KOPT-K1 (cell line): ENCODE data around the gene NFILZ.
"Not testable (repeated sequence)": the region's sequence is repeated elsewhere in the genome, so short reads cannot be mapped to it uniquely, and the experiment has no call there.

Source experiments
- H3K27ac ChIP-seq: fragments of 200-600 bp; sonication (generic); 2 replicates; pipeline ENCODE4 v1.5.1; 2016; ENCODE audit warnings: antibody characterized with exemption, mild to moderate bottlenecking, low read depth, low read length; ENCODE audit not compliant: poor library complexity, severe bottlenecking
- H3K36me3 ChIP-seq: fragments of 200-600 bp; sonication (generic); 2 replicates; pipeline ENCODE4 v1.5.1; 2017; ENCODE audit warnings: antibody characterized with exemption, mild to moderate bottlenecking, low read length, moderate library complexity; ENCODE audit not compliant: insufficient read depth
- H3K9me3 ChIP-seq: fragments of 200-600 bp; sonication (generic); 2 replicates; pipeline ENCODE4 v1.5.1; 2017; ENCODE audit warnings: antibody characterized with exemption, low read length, mild to moderate bottlenecking; ENCODE audit not compliant: insufficient read depth, poor library complexity, severe bottlenecking

Gene NFILZ

DNA sequence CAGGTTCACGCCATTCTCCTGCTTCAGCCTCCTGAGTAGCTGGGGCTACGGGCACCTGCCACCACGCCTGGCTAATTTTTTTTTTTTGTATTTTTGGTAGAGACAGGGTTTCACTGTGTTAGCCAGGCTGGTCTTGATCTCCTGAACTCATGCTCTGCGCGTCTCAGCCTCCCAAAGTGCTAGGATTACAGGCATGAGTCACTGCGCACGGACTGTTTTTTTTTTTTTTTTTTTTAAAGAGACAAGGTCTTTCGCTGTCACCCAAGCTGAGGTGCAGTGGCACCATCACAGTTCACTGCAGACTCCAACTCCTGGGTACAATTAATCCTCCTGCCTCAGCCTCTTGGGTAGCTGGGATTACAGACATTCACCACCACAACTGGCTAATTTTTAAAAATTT, 11.7 kb upstream of the NFILZ start:
- no peak overlapping the region for H3K27ac ChIP-seq
- no peaks in the 10 kb centered on the region for H3K36me3 ChIP-seq
- no peaks in the 10 kb centered on the region for H3K9me3 ChIP-seq

GRCh38 chr19:8622886-8623285, 7.5 kb upstream of the NFILZ start:
- H3K36me3 ChIP-seq, H3K9me3 ChIP-seq, H3K27ac ChIP-seq: not testable (repeated sequence)

DNA sequence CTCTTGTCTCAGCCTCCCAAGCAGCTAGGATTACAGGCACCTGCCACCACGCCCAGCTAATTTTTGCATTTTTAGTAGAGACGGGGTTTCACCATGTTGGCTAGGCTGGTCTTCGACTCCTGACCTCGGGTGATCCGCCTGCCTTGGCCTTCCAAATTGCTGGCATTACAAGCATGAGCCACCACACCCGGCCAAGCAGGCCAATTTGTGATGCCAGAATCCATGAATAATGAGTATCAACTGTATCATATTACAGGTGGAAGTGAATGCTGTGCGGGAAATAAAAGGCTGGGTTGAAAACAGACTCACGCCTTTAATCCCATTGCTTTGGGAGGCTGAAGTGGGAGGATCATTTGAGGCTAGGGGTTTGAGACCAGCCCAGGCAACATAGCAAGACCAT, 3.6 kb upstream of the NFILZ start:
- Histone ChIP-seq H3K27ac (no peak overlapping the region), H3K9me3 (no peaks in the 10 kb centered on the region), H3K36me3 (no peaks in the 10 kb centered on the region)

DNA sequence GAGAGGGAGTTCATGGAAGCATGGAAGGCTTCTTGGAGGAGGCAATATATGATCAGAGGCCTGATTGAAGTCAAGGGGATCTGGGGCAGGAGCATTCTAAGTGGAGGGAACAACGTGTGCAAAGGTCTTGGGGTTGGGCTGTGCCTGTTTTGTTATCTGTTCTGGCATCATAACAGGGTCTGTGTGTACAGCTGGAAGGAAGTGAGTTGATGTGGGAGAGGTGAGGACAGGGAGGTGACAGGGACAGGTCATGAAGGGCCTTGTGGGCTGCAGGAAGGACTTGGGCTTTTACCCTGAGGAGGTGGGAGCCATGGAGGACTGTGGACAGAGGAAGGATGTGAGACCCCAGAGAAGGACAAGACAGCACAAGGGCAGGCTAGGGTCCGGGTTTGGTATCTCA, 1.2 kb upstream of the NFILZ start:
- H3K9me3 ChIP-seq = no peaks in the 10 kb centered on the region
- H3K27ac ChIP-seq = no peak overlapping the region
- H3K36me3 ChIP-seq = no peaks in the 10 kb centered on the region

- no peaks in the 10 kb centered on the region for H3K36me3 ChIP-seq
- no peaks in the 10 kb centered on the region for H3K9me3 ChIP-seq
- H3K27ac ChIP-seq = no peak overlapping the region
Measured at GRCh38 chr19:8630796-8631424, 477 bp downstream of the NFILZ start.

DNA sequence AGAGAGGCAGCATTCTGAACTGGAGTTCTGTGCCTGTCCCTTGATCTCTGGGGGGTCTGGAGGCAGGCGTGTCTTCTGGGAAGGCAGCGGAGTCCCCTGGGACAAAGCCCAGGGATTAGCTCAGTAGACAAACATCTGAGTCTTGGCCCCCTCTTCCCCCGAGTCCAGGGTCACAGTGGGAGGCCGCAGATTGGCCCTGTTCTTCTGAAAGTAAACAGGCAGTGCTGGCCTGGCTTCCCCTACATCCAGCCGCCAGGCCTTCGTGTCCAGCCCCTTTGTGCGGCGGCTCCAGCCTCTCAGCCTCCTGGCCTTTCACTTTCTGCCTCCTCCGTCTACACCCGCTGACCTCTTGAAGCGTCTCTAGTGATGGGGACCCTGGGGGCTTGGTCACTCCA, 989 bp downstream of the NFILZ start:
- Histone ChIP-seq H3K36me3 (no peaks in the 10 kb centered on the region), H3K9me3 (no peaks in the 10 kb centered on the region), H3K27ac (no peak overlapping the region)

DNA sequence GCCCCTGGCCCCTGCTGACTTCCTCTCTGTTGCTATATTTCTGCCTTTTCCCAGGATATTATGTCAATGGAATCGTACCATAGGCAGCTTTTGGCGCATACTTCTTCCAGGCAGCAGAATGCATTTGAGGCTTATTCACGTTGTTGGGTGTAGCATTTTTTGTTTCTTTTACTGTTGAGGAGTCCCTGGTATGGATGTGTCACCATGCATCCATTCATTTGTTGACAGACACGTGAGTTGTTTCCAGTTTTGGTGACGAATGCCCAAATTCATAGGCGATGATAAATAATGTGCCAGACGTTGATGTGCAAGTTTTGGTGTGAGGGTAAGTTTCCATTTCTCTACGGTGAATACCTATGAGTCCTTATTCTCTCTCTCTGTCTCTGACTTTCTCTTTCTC, 5.0 kb downstream of the NFILZ start:
- H3K27ac ChIP-seq = no peak overlapping the region
- H3K36me3 ChIP-seq = no peaks in the 10 kb centered on the region
- no peaks in the 10 kb centered on the region for H3K9me3 ChIP-seq

DNA sequence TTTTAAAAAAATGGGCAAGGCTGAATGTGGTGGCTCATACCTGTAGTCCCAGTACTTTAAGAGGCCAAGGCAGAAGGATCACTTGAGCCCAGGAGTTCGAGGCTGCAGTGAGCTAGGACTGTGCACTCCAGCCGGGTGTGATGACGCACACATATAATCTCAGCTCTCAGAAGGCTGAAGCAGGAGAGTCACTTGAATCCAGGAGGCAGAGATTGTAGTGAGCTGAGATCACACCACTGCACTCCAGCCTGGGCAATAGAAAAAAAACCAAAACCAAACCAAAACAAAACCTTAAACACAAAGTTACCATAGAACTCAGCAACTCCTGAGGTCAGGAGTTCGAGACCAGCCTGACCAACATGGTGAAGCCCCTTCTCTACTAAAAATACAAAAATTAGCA, 6.6 kb downstream of the NFILZ start:
- not testable (repeated sequence) for H3K36me3 ChIP-seq, H3K27ac ChIP-seq, H3K9me3 ChIP-seq

- H3K27ac ChIP-seq = no peak overlapping the region
- H3K9me3 ChIP-seq = peaks cover 5% of the 10 kb centered on the region
- H3K36me3 ChIP-seq = no peaks in the 10 kb centered on the region
Measured at GRCh38 chr19:8638078-8638619, 7.7 kb downstream of the NFILZ start.

DNA sequence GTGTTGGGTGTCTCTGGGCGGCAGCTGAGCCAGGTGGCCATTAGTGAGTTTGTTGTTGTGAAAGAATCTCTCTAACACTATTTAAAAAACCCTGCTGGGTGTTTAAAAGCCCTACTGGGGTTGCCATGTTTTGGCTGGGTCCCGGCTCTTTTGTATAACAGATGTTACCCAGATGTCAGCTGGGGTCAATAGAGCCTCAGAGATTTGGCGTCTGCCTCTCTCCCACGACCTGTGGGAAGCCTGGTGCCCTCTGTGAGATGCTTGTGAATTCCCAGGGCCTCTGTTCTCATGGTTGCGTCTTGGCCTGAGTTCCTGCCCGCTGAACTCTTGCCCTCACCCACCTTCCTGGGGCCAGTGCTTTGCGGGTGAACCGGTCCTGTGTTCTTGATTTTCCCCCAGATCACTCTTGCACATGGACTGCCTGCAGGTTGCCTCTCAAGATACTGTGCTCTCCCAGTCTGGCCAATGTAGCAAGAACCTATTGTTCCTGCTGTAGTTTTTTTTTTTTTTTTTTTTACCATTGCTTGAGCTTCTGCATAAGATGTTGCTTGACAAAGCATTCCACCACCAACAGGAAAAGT, 9.5 kb downstream of the NFILZ start:
- Histone ChIP-seq H3K36me3 (no peaks in the 10 kb centered on the region), H3K27ac (no peak overlapping the region), H3K9me3 (peaks cover 5% of the 10 kb centered on the region)

DNA sequence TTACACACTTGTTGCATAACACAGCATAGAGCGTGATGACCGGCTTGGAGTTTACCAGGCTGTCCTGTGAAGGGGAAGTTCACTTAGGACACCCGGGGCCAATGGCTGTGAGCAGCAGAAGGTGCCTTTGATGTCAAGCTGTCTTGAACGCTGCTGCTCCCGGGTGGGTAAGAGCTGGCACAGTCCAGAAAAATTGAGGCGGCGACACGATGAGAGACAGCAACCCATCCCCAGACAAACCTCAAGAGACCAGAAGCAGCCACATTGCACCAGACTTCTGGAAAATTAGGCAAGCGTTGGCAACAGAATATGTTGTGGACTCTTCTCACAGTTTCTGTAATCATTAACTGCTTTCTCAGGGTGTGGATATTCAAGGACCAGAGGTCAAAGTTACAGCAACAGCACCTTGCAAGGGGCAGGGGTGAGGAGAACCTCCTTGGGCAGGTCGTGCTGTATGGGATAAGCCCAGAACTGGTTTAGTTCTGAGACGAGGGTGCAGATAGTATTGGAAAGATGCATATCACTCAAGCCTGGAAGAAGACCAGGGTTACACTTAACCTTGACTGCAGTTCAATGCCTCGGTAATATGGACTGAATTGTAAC, 10.1 kb downstream of the NFILZ start:
- Histone ChIP-seq H3K9me3 (peaks cover 5% of the 10 kb centered on the region), H3K27ac (no peak overlapping the region), H3K36me3 (no peaks in the 10 kb centered on the region)

GRCh38 chr19:8641221-8641907, 10.9 kb downstream of the NFILZ start:
- H3K27ac ChIP-seq = no peak overlapping the region
- H3K9me3 ChIP-seq = peaks cover 5% of the 10 kb centered on the region
- no peaks in the 10 kb centered on the region for H3K36me3 ChIP-seq

DNA sequence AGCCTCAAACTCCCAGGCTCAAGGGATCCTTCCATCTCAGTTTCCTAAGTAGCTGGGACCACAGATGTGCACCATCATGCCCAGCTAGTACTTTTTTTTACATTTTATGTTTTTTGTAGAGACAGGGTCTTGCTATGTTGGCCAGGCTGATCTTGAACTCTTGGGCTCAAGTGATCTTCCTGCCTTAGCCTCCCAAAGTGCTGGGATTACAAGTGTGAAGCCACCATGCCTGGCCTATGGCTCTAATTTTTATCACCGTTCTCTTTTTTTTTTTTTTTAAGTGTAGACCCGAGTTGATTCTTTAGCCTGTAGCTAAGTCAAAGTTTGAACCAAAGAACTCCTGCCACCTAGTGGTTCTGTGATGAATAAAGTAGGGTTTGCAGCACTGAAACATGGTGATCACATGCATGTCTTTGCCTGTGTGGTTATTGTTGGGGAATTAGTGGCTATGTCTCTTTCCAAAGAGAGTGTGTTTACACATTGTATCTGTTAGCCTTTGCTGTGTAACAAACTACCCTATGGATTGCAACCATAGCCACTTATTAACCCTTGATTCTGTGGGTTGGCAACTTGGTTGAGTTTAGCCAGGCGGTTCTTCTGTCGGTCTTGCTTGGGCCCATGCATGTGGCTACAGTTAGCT, 11.6 kb downstream of the NFILZ start:
- Histone ChIP-seq H3K36me3 (no peaks in the 10 kb centered on the region), H3K9me3 (peaks cover 5% of the 10 kb centered on the region), H3K27ac (no peak overlapping the region)

GRCh38 chr19:8642561-8642960, 12.1 kb downstream of the NFILZ start:
- no peaks in the 10 kb centered on the region for H3K36me3 ChIP-seq

More at GRCh38 chr19:8642561-8642960, 12.1 kb downstream of the NFILZ start:
- peaks cover 5% of the 10 kb centered on the region for H3K9me3 ChIP-seq
- no peak overlapping the region for H3K27ac ChIP-seq
